Measurements from ENCODE around the gene GLIPR1L1.
"Not testable (repeated sequence)": the region's sequence is repeated elsewhere in the genome, so short reads cannot be mapped to it uniquely, and the experiment has no call there.

GLIPR1L1 gene, protein sequence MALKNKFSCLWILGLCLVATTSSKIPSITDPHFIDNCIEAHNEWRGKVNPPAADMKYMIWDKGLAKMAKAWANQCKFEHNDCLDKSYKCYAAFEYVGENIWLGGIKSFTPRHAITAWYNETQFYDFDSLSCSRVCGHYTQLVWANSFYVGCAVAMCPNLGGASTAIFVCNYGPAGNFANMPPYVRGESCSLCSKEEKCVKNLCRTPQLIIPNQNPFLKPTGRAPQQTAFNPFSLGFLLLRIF

GRCh38 chr12:75334384-75335030, at the start of gene GLIPR1L1:
TSS of gene GLIPR1L1 (plus strand) at chr12:75334670. CDS start at chr12:75334729, 59 bp downstream.
- peak; percentile 97 for FAIRE-seq

GRCh38 chr12:75288860-75289259, 45.6 kb upstream of the GLIPR1L1 start:
- FAIRE-seq = no peak

DNA sequence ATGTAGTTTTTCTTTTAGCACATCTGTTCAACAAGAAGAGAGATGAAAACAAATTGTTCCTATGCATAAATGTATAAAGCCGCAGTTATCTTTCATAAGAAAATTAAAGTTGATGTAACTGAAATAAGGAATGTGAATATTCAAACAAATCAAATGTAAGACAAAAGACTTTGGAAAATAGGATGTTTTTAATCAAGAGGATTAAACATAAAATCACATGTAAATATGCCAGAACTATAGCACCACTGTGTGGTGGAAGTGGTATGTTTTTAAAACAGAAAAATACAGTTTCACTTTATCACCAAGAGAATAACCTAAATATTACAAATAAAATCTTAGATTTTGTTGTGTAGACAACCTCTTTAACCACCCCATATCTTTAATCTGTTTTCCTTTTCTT, 44.7 kb upstream of the GLIPR1L1 start:
- FAIRE-seq = peak; percentile 98

DNA sequence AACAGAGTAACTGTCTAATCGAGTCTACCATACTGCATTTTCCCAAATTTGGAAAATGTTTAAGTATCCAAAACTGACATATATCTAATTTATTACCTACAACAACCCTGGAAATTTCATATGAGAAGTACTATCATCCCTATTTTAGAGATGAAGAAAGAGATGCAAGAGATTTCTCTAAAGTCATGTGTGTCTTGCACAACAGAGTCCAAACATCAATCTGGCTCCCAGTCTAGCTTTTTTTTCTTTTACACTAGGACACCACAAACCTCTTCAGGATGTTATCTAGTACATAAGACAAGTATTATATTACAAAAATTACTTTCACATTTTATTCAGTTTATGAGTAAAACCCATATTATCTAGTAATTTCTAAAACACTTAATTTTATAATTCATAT, 43.5 kb upstream of the GLIPR1L1 start:
- FAIRE-seq = no peak

DNA sequence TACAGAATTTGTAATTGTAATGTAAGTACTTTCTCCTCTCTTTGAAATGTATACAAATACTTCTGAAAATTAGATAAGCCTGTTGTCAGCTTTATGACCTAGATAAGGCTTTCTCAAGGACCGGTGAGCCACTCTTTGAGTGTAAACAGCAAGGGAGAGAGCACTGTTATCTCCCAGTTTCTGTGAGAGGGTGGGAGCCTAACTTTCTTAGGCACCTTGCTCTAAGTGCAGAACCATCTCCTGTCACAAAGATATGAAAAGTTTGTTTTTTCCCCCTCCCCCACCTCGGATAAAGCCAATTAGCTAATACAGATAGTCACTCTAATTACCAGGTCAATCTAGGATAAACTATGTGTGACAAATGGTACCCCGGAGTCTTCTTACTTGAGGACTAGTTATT, 40.1 kb upstream of the GLIPR1L1 start:
- no peak for FAIRE-seq

DNA sequence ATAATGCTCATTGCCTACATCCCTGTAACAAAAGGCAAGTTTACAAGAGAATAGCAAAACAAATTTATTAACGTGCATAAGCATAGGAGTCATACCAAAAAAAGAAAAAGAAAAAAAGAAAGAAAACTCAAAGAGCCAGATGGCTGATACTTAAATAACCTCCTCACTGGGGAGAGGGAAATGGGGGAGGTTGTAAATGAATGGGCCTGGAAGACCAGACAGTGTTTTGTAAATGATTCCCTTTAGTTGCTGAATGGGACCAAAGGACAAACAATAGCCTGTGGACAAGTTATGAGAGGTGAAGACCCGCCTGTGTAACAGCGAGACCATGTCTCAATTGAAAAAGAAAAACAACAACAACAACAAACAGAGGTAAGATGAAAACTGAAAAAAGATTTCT, 39.7 kb upstream of the GLIPR1L1 start:
- no peak for FAIRE-seq

DNA sequence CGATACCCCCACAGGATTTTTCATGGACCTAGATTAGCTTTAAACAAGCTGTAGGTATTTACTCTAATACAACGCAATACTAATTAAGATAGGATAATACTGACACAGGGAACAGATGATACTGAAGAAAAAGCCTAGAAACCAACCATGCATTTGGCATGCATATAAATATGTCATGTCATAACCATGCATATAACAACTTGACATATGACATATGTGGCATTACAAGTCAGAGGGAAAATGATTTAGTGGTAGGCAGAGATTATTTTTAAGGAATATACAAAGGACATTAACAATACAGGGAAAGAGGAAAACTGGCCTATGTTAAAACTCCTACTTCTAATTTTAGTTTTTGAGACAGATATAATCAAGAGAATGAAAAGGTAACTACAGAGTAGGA, 32.2 kb upstream of the GLIPR1L1 start:
- no peak for FAIRE-seq

- no peak for FAIRE-seq
Measured at GRCh38 chr12:75302781-75303180, 31.7 kb upstream of the GLIPR1L1 start.

- no peak for FAIRE-seq
Measured at GRCh38 chr12:75305412-75306332, 28.8 kb upstream of the GLIPR1L1 start.

DNA sequence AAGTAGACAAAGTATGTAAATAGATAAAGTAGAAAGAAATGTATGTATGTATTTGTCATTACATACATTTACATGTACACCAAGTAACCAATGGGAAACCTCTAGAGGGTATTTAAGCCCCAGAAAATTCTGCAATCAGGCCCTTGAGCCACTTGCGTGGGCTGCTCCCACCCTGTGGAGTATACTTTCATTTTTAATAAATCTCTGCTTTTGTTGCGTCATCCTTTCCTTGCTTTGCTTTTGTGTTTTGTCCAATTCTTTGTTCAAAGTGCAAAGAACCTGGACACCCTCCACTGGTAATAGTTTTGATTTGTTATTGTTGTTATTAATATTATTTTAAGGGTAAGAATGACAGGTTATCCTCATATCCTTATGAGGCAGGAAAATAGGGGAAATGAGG, 26.2 kb upstream of the GLIPR1L1 start:
- no peak for FAIRE-seq

GRCh38 chr12:75311369-75311768, 23.1 kb upstream of the GLIPR1L1 start:
- FAIRE-seq = no peak

- no peak for FAIRE-seq
Measured at GRCh38 chr12:75315518-75315917, 19.0 kb upstream of the GLIPR1L1 start.

DNA sequence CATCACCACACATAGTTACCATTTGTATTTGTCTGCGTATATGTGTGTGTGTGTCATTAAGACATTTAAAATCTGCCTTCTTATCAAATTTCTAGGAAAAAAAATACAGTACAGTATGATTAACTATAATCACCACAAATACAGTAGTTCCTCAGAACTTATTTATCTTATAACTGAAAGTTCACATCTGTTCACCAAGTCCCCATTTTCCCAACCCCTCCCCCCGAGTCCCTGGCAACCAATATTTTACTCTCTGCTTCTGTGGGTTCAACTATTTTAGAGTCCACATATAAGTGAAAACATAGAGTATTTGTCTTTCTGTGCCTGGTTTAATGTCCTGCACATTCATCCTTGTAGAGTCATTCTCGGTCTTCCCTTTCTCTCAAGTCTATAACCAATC, 16.7 kb upstream of the GLIPR1L1 start:
- FAIRE-seq = no peak

GRCh38 chr12:75322464-75322863, 12.0 kb upstream of the GLIPR1L1 start:
- FAIRE-seq = peak; percentile 41

- FAIRE-seq = no peak
Measured at GRCh38 chr12:75323663-75324062, 10.8 kb upstream of the GLIPR1L1 start.

- no peak for FAIRE-seq
Measured at GRCh38 chr12:75327642-75328041, 6.8 kb upstream of the GLIPR1L1 start.

GRCh38 chr12:75329918-75330826, 4.3 kb upstream of the GLIPR1L1 start, which contains the start of gene CAPS2:
TSS of gene CAPS2 (minus strand) at chr12:75330324. CDS start at chr12:75326498, 3,826 bp downstream.
- FAIRE-seq = peak; percentile 68

DNA sequence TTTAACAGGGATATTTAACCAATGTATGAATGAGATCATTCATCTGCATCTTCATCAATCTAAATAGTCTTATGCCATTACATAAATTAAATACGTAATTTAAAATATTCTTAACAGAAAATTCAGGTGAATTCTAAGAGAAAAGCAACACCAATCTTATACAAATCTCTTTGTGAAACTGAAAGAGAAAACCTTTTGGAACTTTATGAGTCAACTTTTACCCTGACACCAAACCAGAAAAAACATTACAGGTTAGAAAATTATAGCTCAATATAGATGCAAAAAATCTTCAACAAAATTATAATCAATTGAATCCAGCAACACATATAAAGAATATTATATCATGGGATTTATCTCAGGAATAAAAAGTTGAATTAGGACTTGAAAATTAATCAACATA, 3.4 kb downstream of the GLIPR1L1 start:
- no peak for FAIRE-seq

- no peak for FAIRE-seq
Measured at GRCh38 chr12:75341873-75342272, 7.4 kb downstream of the GLIPR1L1 start.

DNA sequence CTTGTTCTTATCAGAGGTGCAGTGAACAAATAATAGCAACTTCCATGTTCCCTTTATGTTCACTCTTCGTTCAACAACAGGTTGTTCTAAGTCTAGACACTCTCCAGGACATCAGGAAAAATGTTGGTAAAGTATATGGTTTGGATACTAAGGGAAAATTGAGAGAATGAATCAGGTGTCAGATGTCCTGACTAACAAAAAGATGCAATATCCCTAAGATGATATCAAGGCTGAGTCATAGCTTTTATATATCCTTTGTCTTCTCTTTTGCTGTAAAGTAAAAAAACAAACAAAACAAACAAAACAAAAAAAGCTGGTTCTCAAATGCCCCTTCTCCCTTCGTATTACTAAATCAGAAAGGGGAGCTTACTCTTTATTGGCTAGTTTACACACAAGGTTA, 11.1 kb downstream of the GLIPR1L1 start:
- FAIRE-seq = no peak

- not testable (repeated sequence) for FAIRE-seq
Measured at GRCh38 chr12:75346215-75346614, 11.7 kb downstream of the GLIPR1L1 start.

DNA sequence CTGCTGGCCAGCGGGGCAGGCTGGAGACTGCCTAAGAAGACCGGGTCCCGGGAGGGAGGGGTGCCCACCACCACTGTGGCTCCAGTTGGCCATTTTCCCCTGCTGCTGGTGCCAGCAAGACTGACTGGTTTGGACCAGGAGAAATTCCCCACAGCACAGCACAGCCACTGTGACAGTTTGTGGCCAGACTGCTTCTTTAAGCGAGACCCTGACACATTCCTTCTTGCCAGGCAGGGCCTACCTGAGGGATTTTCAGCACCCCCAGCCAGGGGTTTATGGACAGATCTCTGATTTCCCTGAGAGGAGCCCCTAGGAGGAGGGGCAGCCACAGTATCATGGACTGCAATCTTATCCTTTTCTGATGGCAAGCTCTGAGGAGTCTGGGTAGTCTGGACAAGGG, 15.5 kb downstream of the GLIPR1L1 start:
- FAIRE-seq = no peak

All from A204.1 (cell line).